DMS114 treated with DMSO at 0.1 percent for 48 hours (cell line): ENCODE measurements around the gene MT1A.

Experiments
- DNase-seq: peaks from one replicate; lab custom pipeline; 2025; ENCODE audit not compliant: unreplicated experiment; lab: John Stamatoyannopoulos, UW

MT1A gene

GRCh38 chr16:56630134-56630533 is 8.3 kb upstream of the MT1A start:
- no peak for DNase-seq

- DNase-seq: no peak
These were observed 7.3 kb upstream of the MT1A start for GRCh38 chr16:56631197-56631596.

GRCh38 chr16:56631832-56632155 is 6.7 kb upstream of the MT1A start:
- DNase-seq: no peak

GRCh38 chr16:56632156-56632847 is 6.2 kb upstream of the MT1A start, which contains the start of gene MT1M:
Gene MT1M, plus strand, starts transcription at chr16:56632659. Its CDS starts 73 bp downstream, at chr16:56632732.
- no peak for DNase-seq

GRCh38 chr16:56632848-56633365 is 5.6 kb upstream of the MT1A start:
- no peak for DNase-seq

GRCh38 chr16:56633535-56633934 is 4.9 kb upstream of the MT1A start:
- DNase-seq: no peak

- DNase-seq: no peak
These were observed 3.6 kb upstream of the MT1A start for GRCh38 chr16:56634715-56635440.

- no peak for DNase-seq
These were observed 3.0 kb upstream of the MT1A start for GRCh38 chr16:56635441-56635967.

- DNase-seq: no peak
These were observed 1.7 kb upstream of the MT1A start for GRCh38 chr16:56636616-56637413.

- no peak for DNase-seq
These were observed 579 bp downstream of the MT1A start for GRCh38 chr16:56639045-56639444.

GRCh38 chr16:56640076-56640475 is 1.6 kb downstream of the MT1A start:
- no peak for DNase-seq

GRCh38 chr16:56641166-56641565 is 2.7 kb downstream of the MT1A start:
- DNase-seq: no peak

- DNase-seq: no peak
These were observed 4.8 kb downstream of the MT1A start for GRCh38 chr16:56643080-56643778.

GRCh38 chr16:56643833-56644232 is 5.4 kb downstream of the MT1A start:
- DNase-seq: no peak

GRCh38 chr16:56645311-56645710 is 6.8 kb downstream of the MT1A start:
- DNase-seq: no peak

- DNase-seq: no peak
These were observed 7.4 kb downstream of the MT1A start for GRCh38 chr16:56645838-56646237.

GRCh38 chr16:56647641-56648431 is 9.4 kb downstream of the MT1A start:
- DNase-seq: no peak

GRCh38 chr16:56649271-56649670 is 10.8 kb downstream of the MT1A start:
- DNase-seq: no peak

- no peak for DNase-seq
These were observed 11.4 kb downstream of the MT1A start for GRCh38 chr16:56649820-56650219.

- DNase-seq: no peak
These were observed 13.1 kb downstream of the MT1A start, which contains the start of gene MT1B for GRCh38 chr16:56651586-56651985. Gene MT1B, plus strand, starts transcription at chr16:56651886. Its CDS starts 68 bp downstream, at chr16:56651954.
